ENCODE measurements around the gene CCDC9.
"Not testable (repeated sequence)": the region's sequence is repeated elsewhere in the genome, so short reads cannot be mapped to it uniquely, and the experiment has no call there.

The CCDC9 gene

GRCh38 chr19:47274891-47275761 is 18.8 kb downstream of the CCDC9 start:
- Mint-ChIP-seq H3K36me3 (peaks cover 27% of the 10 kb centered on the region), H3K4me1 (peaks cover 32% of the 10 kb centered on the region), H3K4me3 (peak overlapping the region; percentile 65), H3K9me3 (no peaks in the 10 kb centered on the region), H3K27me3 (no peaks in the 10 kb centered on the region), H3K27ac (peak overlapping the region; percentile 4)
- DNase-seq, result peak; percentile 38
- CTCF ChIA-PET, result interaction anchor here (1.2 to 2.3 kb wide), 7 partner anchors 10 to 161 kb away, joined by 3 to 6 read pairs (median 4); partner anchors contain the start of genes CCDC9 and DHX34

GRCh38 chr19:47275791-47276461 is 19.6 kb downstream of the CCDC9 start:
- Mint-ChIP-seq H3K9me3 (no peaks in the 10 kb centered on the region), H3K36me3 (peaks cover 23% of the 10 kb centered on the region), H3K27me3 (no peaks in the 10 kb centered on the region), H3K27ac (no peak overlapping the region), H3K4me3 (peak overlapping the region; percentile 65), H3K4me1 (peaks cover 32% of the 10 kb centered on the region)
- CTCF ChIA-PET, result interaction anchor here (1.4 to 2.3 kb wide), 4 partner anchors 9 to 160 kb away, joined by 3 to 6 read pairs (median 4); partner anchors contain the start of gene DHX34
- DNase-seq, result no peak

- not testable (repeated sequence) for H3K4me3 Mint-ChIP-seq, H3K27me3 Mint-ChIP-seq, DNase-seq, H3K27ac Mint-ChIP-seq, H3K9me3 Mint-ChIP-seq
- Mint-ChIP-seq H3K36me3 (peaks cover 21% of the 10 kb centered on the region), H3K4me1 (peaks cover 32% of the 10 kb centered on the region)
- CTCF ChIA-PET, result interaction anchor here (1.5 kb wide), 1 partner anchor 8 kb away, joined by 4 read pairs; no protein-coding TSS in a partner anchor
Measured at GRCh38 chr19:47276513-47276912, 20.2 kb downstream of the CCDC9 start.

- Mint-ChIP-seq H3K27me3 (no peaks in the 10 kb centered on the region), H3K27ac (no peak overlapping the region), H3K4me3 (no peak overlapping the region), H3K36me3 (peaks cover 17% of the 10 kb centered on the region), H3K4me1 (peaks cover 14% of the 10 kb centered on the region), H3K9me3 (no peaks in the 10 kb centered on the region)
- DNase-seq, result peak; percentile 78
- CTCF ChIA-PET, result interaction anchor here (1.1 to 1.9 kb wide), 2 partner anchors 15 to 69 kb away, joined by 4 read pairs; partner anchors contain the start of gene DHX34
Measured at GRCh38 chr19:47280183-47280797, 24.0 kb downstream of the CCDC9 start.

- H3K9me3 Mint-ChIP-seq, result no peaks in the 10 kb centered on the region
- peak overlapping the region; percentile 8 for H3K27ac Mint-ChIP-seq
- H3K4me1 Mint-ChIP-seq, result peaks cover 3% of the 10 kb centered on the region
- DNase-seq, result no peak
- no peak overlapping the region for H3K4me3 Mint-ChIP-seq
- peaks cover 3% of the 10 kb centered on the region for H3K36me3 Mint-ChIP-seq
- H3K27me3 Mint-ChIP-seq, result no peaks in the 10 kb centered on the region
- CTCF ChIA-PET, result interaction anchor here (0.8 to 1.7 kb wide), 3 partner anchors 11 to 145 kb away, joined by 3 to 9 read pairs (median 6); no protein-coding TSS in a partner anchor
Measured at GRCh38 chr19:47283405-47284059, 27.2 kb downstream of the CCDC9 start.

- no peak overlapping the region for H3K27ac Mint-ChIP-seq
- H3K36me3 Mint-ChIP-seq, result peaks cover 3% of the 10 kb centered on the region
- no peaks in the 10 kb centered on the region for H3K27me3 Mint-ChIP-seq
- peak; percentile 50 for DNase-seq
- H3K9me3 Mint-ChIP-seq, result no peaks in the 10 kb centered on the region
- no peak overlapping the region for H3K4me3 Mint-ChIP-seq
- peaks cover 2% of the 10 kb centered on the region for H3K4me1 Mint-ChIP-seq
- CTCF ChIA-PET, result interaction anchor here (0.8 to 1.8 kb wide), 7 partner anchors 9 to 144 kb away, joined by 3 to 9 read pairs (median 4); partner anchors contain the start of gene INAFM1
Measured at GRCh38 chr19:47284324-47284899, 28.1 kb downstream of the CCDC9 start.

- no peaks in the 10 kb centered on the region for H3K36me3 Mint-ChIP-seq
- no peak overlapping the region for H3K27ac Mint-ChIP-seq
- H3K4me1 Mint-ChIP-seq, result peaks cover 13% of the 10 kb centered on the region
- CTCF ChIA-PET, result interaction anchor here (0.8 to 7.9 kb wide), 11 partner anchors 9 to 404 kb away, joined by 3 to 46 read pairs (median 6); partner anchors contain the start of genes C5AR1 and INAFM1
- H3K4me3 Mint-ChIP-seq, result no peak overlapping the region
- H3K9me3 Mint-ChIP-seq, result no peaks in the 10 kb centered on the region
- DNase-seq, result peak; percentile 84
- H3K27me3 Mint-ChIP-seq, result no peaks in the 10 kb centered on the region
Measured at GRCh38 chr19:47296036-47296435, 39.7 kb downstream of the CCDC9 start.

- not testable (repeated sequence) for DNase-seq, H3K27ac Mint-ChIP-seq, H3K36me3 Mint-ChIP-seq, H3K9me3 Mint-ChIP-seq, H3K4me3 Mint-ChIP-seq
- H3K27me3 Mint-ChIP-seq, result peaks cover 15% of the 10 kb centered on the region
- H3K4me1 Mint-ChIP-seq, result peaks cover 18% of the 10 kb centered on the region
- CTCF ChIA-PET, result interaction anchor here (0.7 to 1.3 kb wide), 2 partner anchors 90 to 422 kb away, joined by 3 read pairs; no protein-coding TSS in a partner anchor
Measured at GRCh38 chr19:47300867-47301266, 44.5 kb downstream of the CCDC9 start.

- Mint-ChIP-seq H3K27ac (no peak overlapping the region), H3K4me3 (no peak overlapping the region), H3K9me3 (no peaks in the 10 kb centered on the region), H3K4me1 (peaks cover 10% of the 10 kb centered on the region), H3K36me3 (no peaks in the 10 kb centered on the region), H3K27me3 (peaks cover 28% of the 10 kb centered on the region)
- no peak for DNase-seq
- CTCF ChIA-PET, result no interaction called here
Measured at GRCh38 chr19:47302249-47302648, 45.9 kb downstream of the CCDC9 start.

- H3K36me3 Mint-ChIP-seq, result no peaks in the 10 kb centered on the region
- H3K27me3 Mint-ChIP-seq, result peaks cover 32% of the 10 kb centered on the region
- no peaks in the 10 kb centered on the region for H3K9me3 Mint-ChIP-seq
- CTCF ChIA-PET, result no interaction called here
- peaks cover 10% of the 10 kb centered on the region for H3K4me1 Mint-ChIP-seq
- no peak overlapping the region for H3K27ac Mint-ChIP-seq
- DNase-seq, result no peak
- no peak overlapping the region for H3K4me3 Mint-ChIP-seq
Measured at GRCh38 chr19:47303966-47304365, 47.6 kb downstream of the CCDC9 start.

GRCh38 chr19:47305309-47305751 is 49.0 kb downstream of the CCDC9 start:
- Mint-ChIP-seq H3K27me3 (peaks cover 45% of the 10 kb centered on the region), H3K9me3 (no peaks in the 10 kb centered on the region), H3K4me1 (peaks cover 8% of the 10 kb centered on the region), H3K27ac (no peak overlapping the region), H3K4me3 (no peak overlapping the region), H3K36me3 (no peaks in the 10 kb centered on the region)
- CTCF ChIA-PET, result interaction anchor here (0.9 to 5.6 kb wide), 3 partner anchors 10 to 128 kb away, joined by 4 to 46 read pairs (median 5); no protein-coding TSS in a partner anchor
- DNase-seq, result peak; percentile 59

- H3K4me3 Mint-ChIP-seq, result no peak overlapping the region
- CTCF ChIA-PET, result interaction anchor here (0.9 to 5.6 kb wide), 2 partner anchors 11 to 122 kb away, joined by 5 to 46 read pairs; no protein-coding TSS in a partner anchor
- peaks cover 4% of the 10 kb centered on the region for H3K4me1 Mint-ChIP-seq
- no peaks in the 10 kb centered on the region for H3K36me3 Mint-ChIP-seq
- H3K27me3 Mint-ChIP-seq, result peaks cover 55% of the 10 kb centered on the region
- no peaks in the 10 kb centered on the region for H3K9me3 Mint-ChIP-seq
- H3K27ac Mint-ChIP-seq, result no peak overlapping the region
- DNase-seq, result no peak
Measured at GRCh38 chr19:47306303-47306702, 50.0 kb downstream of the CCDC9 start.

GRCh38 chr19:47309038-47309437 is 52.7 kb downstream of the CCDC9 start:
- DNase-seq, result no peak
- Mint-ChIP-seq H3K27ac (no peak overlapping the region), H3K9me3 (no peaks in the 10 kb centered on the region), H3K36me3 (no peaks in the 10 kb centered on the region), H3K4me1 (peaks cover 4% of the 10 kb centered on the region), H3K27me3 (peaks cover 66% of the 10 kb centered on the region), H3K4me3 (no peak overlapping the region)
- CTCF ChIA-PET, result interaction anchor here (1.5 to 5.6 kb wide), 2 partner anchors 14 kb away, joined by 4 to 46 read pairs; no protein-coding TSS in a partner anchor
